Posterior vena cava (tissue), 2 donors: ENCODE data around the gene RGS3. TPM values are rescaled to one million over a fixed set of nuclear protein-coding genes. Genes with fewer than 3 reads are reported as not detected.

Experiments used
- DNase-seq: peaks from one replicate; pipeline ENCODE4 v3.0.0-alpha.2; 2020; ENCODE audit warnings: low spot score
- intact Hi-C, 2 donors: fragments of 100-400 bp; cut with DNase I; formaldehyde crosslinking; loops; one replicate each; pipeline versions ENCODE4 v1.14.1 to v1.14.2; 2022 to 2023
- total RNA-seq, 2 donors: library from RNA; stranded (reverse); fragmentation: NEBNext Ultra II Directional; extraction: Animal tissue kit (Norgen Biotek cat#: 25700); gene quantifications; one replicate each; pipeline ENCODE4 v1.2.1, GENCODE V29; 2021
- donor health status: DM: yes; HTN: yes; CAD: no.
- donor health status: DM: yes; HTN: yes; CAD: no.

The RGS3 gene
- total RNA-seq, 2 donors from 2014 or later: 66.2 to 71.4 TPM

- DNase-seq: peak; percentile 92
Observed at GRCh38 chr9:113614843-113615648, 151.5 kb downstream of the RGS3 start.

GRCh38 chr9:113616116-113616515 lies 152.6 kb downstream of the RGS3 start:
- intact Hi-C loops: no loop called here
- DNase-seq: peak; percentile 78

More at GRCh38 chr9:113614843-113615648, 151.5 kb downstream of the RGS3 start:
- intact Hi-C loops: no loop called here

- no peak for DNase-seq
- intact Hi-C loops: no loop called here
Observed at GRCh38 chr9:113616621-113617496, 153.3 kb downstream of the RGS3 start.

GRCh38 chr9:113617550-113617949 lies 154.0 kb downstream of the RGS3 start:
- DNase-seq: no peak
- intact Hi-C loops: no loop called here

GRCh38 chr9:113618836-113619490 lies 155.4 kb downstream of the RGS3 start:
- intact Hi-C loops: no loop called here
- peak; percentile 66 for DNase-seq

- DNase-seq: peak; percentile 30
- intact Hi-C loops: no loop called here
Observed at GRCh38 chr9:113619491-113620376, 156.2 kb downstream of the RGS3 start.

GRCh38 chr9:113620377-113621161 lies 157.0 kb downstream of the RGS3 start:
- intact Hi-C loops: no loop called here

GRCh38 chr9:113621309-113621791 lies 157.8 kb downstream of the RGS3 start:
- intact Hi-C loops: no loop called here
- DNase-seq: peak; percentile 97

More at GRCh38 chr9:113620377-113621161, 157.0 kb downstream of the RGS3 start:
- DNase-seq: peak; percentile 92

GRCh38 chr9:113621980-113622379 lies 158.5 kb downstream of the RGS3 start:
- DNase-seq: no peak
- intact Hi-C loops: no loop called here

- peak; percentile 90 for DNase-seq
- intact Hi-C loops: no loop called here
Observed at GRCh38 chr9:113622600-113623400, 159.3 kb downstream of the RGS3 start.

GRCh38 chr9:113623851-113624485 lies 160.4 kb downstream of the RGS3 start:
- DNase-seq: peak; percentile 45
- intact Hi-C loops: no loop called here

- peak; percentile 80 for DNase-seq
- intact Hi-C loops: no loop called here
Observed at GRCh38 chr9:113624721-113625120, 161.2 kb downstream of the RGS3 start.

GRCh38 chr9:113625486-113625885 lies 162.0 kb downstream of the RGS3 start:
- DNase-seq: peak; percentile 69

GRCh38 chr9:113626735-113627495 lies 163.4 kb downstream of the RGS3 start:
- peak; percentile 86 for DNase-seq
- intact Hi-C loops: no loop called here

More at GRCh38 chr9:113625486-113625885, 162.0 kb downstream of the RGS3 start:
- intact Hi-C loops: no loop called here

- intact Hi-C loops: no loop called here
- DNase-seq: no peak
Observed at GRCh38 chr9:113628621-113629020, 165.1 kb downstream of the RGS3 start.
